Duodenal mucosa (tissue), 2 donors: ENCODE measurements around the gene TSNAX.

Source experiments
- H3K27ac ChIP-seq: one replicate; pipeline ENCODE4 v1.7.0; 2013; ENCODE audit warnings: low read depth, low read length
- H3K27me3 ChIP-seq, 2 donors: one replicate each; pipeline ENCODE4 v1.7.0; 2013; ENCODE audit warnings: low read length in 2 of 2, control low read depth in 1 of 2; ENCODE audit not compliant: insufficient read depth in 2 of 2, control insufficient read depth in 1 of 2
- H3K36me3 ChIP-seq, 2 donors: one replicate each; pipeline ENCODE4 v1.7.0; 2013; ENCODE audit warnings: low read length in 2 of 2, control low read depth in 1 of 2; ENCODE audit not compliant: insufficient read depth in 2 of 2, control insufficient read depth in 1 of 2
- H3K4me1 ChIP-seq, 2 donors: one replicate each; pipeline ENCODE4 v1.7.0; 2013; ENCODE audit warnings: low read length in 2 of 2, control low read depth in 1 of 2; ENCODE audit not compliant: insufficient read depth in 2 of 2, control insufficient read depth in 1 of 2
- H3K4me3 ChIP-seq, 2 donors: one replicate each; pipeline ENCODE4 v1.7.0; 2013; ENCODE audit warnings: low read length in 2 of 2, low read depth in 1 of 2
- H3K9ac ChIP-seq, 2 donors: one replicate each; pipeline ENCODE4 v1.7.0; 2013; ENCODE audit warnings: low read length in 2 of 2, low read depth in 1 of 2
- H3K9me3 ChIP-seq, 2 donors: one replicate each; pipeline ENCODE4 v1.7.0; 2013; ENCODE audit warnings: low read length in 2 of 2, control low read depth in 1 of 2; ENCODE audit not compliant: control insufficient read depth in 1 of 2

TSNAX gene

GRCh38 chr1:231540847-231541246, 12.4 kb downstream of the TSNAX start:
- H3K9ac ChIP-seq = no peak overlapping the region
- H3K27ac ChIP-seq = no peak overlapping the region
- peaks cover 22 to 37% of the 10 kb centered on the region in 2 donors for H3K36me3 ChIP-seq
- H3K4me1 ChIP-seq = no peaks in the 10 kb centered on the region
- H3K9me3 ChIP-seq = peaks cover 0 to 5% of the 10 kb centered on the region in 2 donors
- H3K4me3 ChIP-seq = no peak overlapping the region
- no peaks in the 10 kb centered on the region for H3K27me3 ChIP-seq

GRCh38 chr1:231541842-231542241, 13.4 kb downstream of the TSNAX start:
- H3K4me1 ChIP-seq = no peaks in the 10 kb centered on the region
- H3K27ac ChIP-seq = no peak overlapping the region
- peaks cover 0 to 5% of the 10 kb centered on the region in 2 donors for H3K9me3 ChIP-seq
- peaks cover 22 to 37% of the 10 kb centered on the region in 2 donors for H3K36me3 ChIP-seq
- no peak overlapping the region for H3K4me3 ChIP-seq
- H3K9ac ChIP-seq = no peak overlapping the region
- H3K27me3 ChIP-seq = no peaks in the 10 kb centered on the region

- no peaks in the 10 kb centered on the region for H3K4me1 ChIP-seq
- no peak overlapping the region for H3K27ac ChIP-seq
Observed at GRCh38 chr1:231544943-231545592, 16.6 kb downstream of the TSNAX start.

GRCh38 chr1:231546693-231547092, 18.2 kb downstream of the TSNAX start:
- Histone ChIP-seq H3K27ac (no peak overlapping the region), H3K4me1 (no peaks in the 10 kb centered on the region), H3K36me3 (peaks cover 15 to 29% of the 10 kb centered on the region in 2 donors), H3K27me3 (no peaks in the 10 kb centered on the region), H3K9me3 (no peaks in the 10 kb centered on the region), H3K4me3 (no peak overlapping the region), H3K9ac (no peak overlapping the region)

More at GRCh38 chr1:231544943-231545592, 16.6 kb downstream of the TSNAX start:
- H3K4me3 ChIP-seq = no peak overlapping the region
- H3K36me3 ChIP-seq = peaks cover 19 to 31% of the 10 kb centered on the region in 2 donors
- no peaks in the 10 kb centered on the region for H3K27me3 ChIP-seq
- peaks cover 0 to 5% of the 10 kb centered on the region in 2 donors for H3K9me3 ChIP-seq
- no peak overlapping the region for H3K9ac ChIP-seq

GRCh38 chr1:231549733-231550447, 21.4 kb downstream of the TSNAX start:
- Histone ChIP-seq H3K4me3 (no peak overlapping the region), H3K9me3 (no peaks in the 10 kb centered on the region), H3K4me1 (no peaks in the 10 kb centered on the region), H3K9ac (no peak overlapping the region), H3K36me3 (peaks cover 3 to 5% of the 10 kb centered on the region in 2 donors), H3K27ac (no peak overlapping the region), H3K27me3 (no peaks in the 10 kb centered on the region)

- Histone ChIP-seq H3K4me1 (no peaks in the 10 kb centered on the region), H3K9ac (no peak overlapping the region), H3K9me3 (no peaks in the 10 kb centered on the region), H3K4me3 (no peak overlapping the region), H3K27ac (no peak overlapping the region), H3K27me3 (no peaks in the 10 kb centered on the region), H3K36me3 (peaks cover 0 to 5% of the 10 kb centered on the region in 2 donors)
Observed at GRCh38 chr1:231550448-231550781, 21.9 kb downstream of the TSNAX start.

GRCh38 chr1:231553320-231553719, 24.9 kb downstream of the TSNAX start:
- Histone ChIP-seq H3K4me3 (no peak overlapping the region), H3K27me3 (no peaks in the 10 kb centered on the region), H3K27ac (no peak overlapping the region), H3K9me3 (no peaks in the 10 kb centered on the region), H3K4me1 (no peaks in the 10 kb centered on the region), H3K36me3 (peaks cover 0 to 5% of the 10 kb centered on the region in 2 donors), H3K9ac (no peak overlapping the region)

GRCh38 chr1:231554969-231555368, 26.5 kb downstream of the TSNAX start:
- Histone ChIP-seq H3K9ac (no peak overlapping the region), H3K4me1 (no peaks in the 10 kb centered on the region), H3K4me3 (no peak overlapping the region), H3K27me3 (no peaks in the 10 kb centered on the region), H3K36me3 (no peaks in the 10 kb centered on the region), H3K27ac (no peak overlapping the region), H3K9me3 (no peaks in the 10 kb centered on the region)

- Histone ChIP-seq H3K9ac (no peak overlapping the region), H3K4me3 (no peak overlapping the region), H3K27me3 (no peaks in the 10 kb centered on the region), H3K9me3 (no peaks in the 10 kb centered on the region), H3K4me1 (peaks cover 0 to 4% of the 10 kb centered on the region in 2 donors), H3K27ac (no peak overlapping the region), H3K36me3 (no peaks in the 10 kb centered on the region)
Observed at GRCh38 chr1:231557411-231557810, 28.9 kb downstream of the TSNAX start.

GRCh38 chr1:231557898-231558707, 29.6 kb downstream of the TSNAX start:
- H3K9me3 ChIP-seq = no peaks in the 10 kb centered on the region
- H3K27me3 ChIP-seq = no peaks in the 10 kb centered on the region
- no peak overlapping the region for H3K9ac ChIP-seq
- peaks cover 0 to 4% of the 10 kb centered on the region in 2 donors for H3K36me3 ChIP-seq
- H3K27ac ChIP-seq = no peak overlapping the region
- H3K4me3 ChIP-seq = no peak overlapping the region
- peaks cover 0 to 4% of the 10 kb centered on the region in 2 donors for H3K4me1 ChIP-seq
